AG09319 (cell line): ENCODE data around the gene KEL.
"Not testable (repeated sequence)": the region's sequence is repeated elsewhere in the genome, so short reads cannot be mapped to it uniquely, and the experiment has no call there.

ENCODE experiments used
- DNase-seq: peaks from one replicate; pipeline ENCODE4 v3.0.0-alpha.2; 2010; ENCODE audit warnings: low read depth; ENCODE audit errors: extremely low read depth
- CTCF ChIP-seq: IDR thresholded peaks from 2 replicates; pipeline ENCODE4 v1.5.1; 2011; ENCODE audit warnings: low read depth, mild to moderate bottlenecking, inconsistent platforms, low read length, moderate library complexity

Gene KEL

GRCh38 chr7:143000648-143001047 is 38.5 kb upstream of the KEL start:
- no peak for DNase-seq
- TF ChIP-seq CTCF: no peak

- TF ChIP-seq CTCF: no peak
- DNase-seq: no peak
These were observed 37.6 kb upstream of the KEL start for GRCh38 chr7:142999793-143000192.

- TF ChIP-seq CTCF: no peak
- no peak for DNase-seq
These were observed 36.8 kb upstream of the KEL start for GRCh38 chr7:142998966-142999365.

DNA sequence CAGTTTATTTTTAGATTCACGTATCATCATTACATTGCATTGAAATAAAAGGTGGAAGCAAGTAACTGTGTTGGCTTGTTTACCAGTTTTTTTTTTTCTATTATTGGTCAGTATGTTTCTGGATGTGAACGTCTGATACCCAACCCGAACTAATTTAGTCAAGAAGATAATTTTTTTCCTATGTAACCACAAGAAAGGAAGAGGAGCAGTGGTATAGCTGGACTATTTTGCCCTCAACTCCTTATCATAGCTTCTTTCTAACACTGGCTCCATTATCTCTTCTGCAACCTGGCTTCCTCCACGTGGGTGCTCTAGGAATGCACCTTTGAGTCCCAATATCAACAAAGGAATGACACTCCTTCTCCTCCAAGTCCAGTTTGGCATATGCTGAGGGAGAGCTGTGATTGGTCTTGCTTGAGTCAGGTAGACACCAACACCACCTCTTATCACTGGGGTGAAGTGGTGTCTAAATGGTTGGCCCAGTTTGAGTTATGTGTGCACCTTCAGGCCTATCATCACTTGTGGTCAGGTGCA is 35.4 kb upstream of the KEL start:
- no peak for DNase-seq
- no peak for TF ChIP-seq CTCF

- TF ChIP-seq CTCF: no peak
These were observed 30.3 kb upstream of the KEL start for GRCh38 chr7:142992427-142992826.

DNA sequence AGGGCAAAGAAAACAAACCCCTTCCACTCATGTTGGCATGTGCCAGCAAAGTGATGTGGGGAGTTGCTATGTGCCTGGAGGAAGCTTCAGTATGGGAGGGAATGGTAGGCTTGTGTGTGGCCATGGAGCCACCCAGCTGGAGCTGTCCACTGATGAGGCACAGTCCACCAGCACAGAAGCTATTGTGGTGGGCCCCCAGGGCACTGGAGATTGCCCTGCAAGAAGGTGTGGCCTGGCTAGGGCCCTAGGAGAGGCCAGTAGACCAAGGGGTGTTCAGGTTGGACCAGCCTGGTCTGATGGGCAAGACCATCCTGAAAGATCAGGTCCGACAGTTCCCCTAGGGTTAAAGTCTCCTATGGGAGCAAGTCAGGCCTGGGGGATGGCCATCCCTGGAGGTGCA is 22.1 kb upstream of the KEL start:
- no peak for TF ChIP-seq CTCF
- DNase-seq: no peak

More at GRCh38 chr7:142992427-142992826, 30.3 kb upstream of the KEL start:
- DNase-seq: no peak

GRCh38 chr7:142983825-142984224 is 21.7 kb upstream of the KEL start:
- DNase-seq: no peak
- TF ChIP-seq CTCF: no peak

GRCh38 chr7:142978402-142978801 is 16.2 kb upstream of the KEL start:
- not testable (repeated sequence) for DNase-seq
